ENCODE measurements around the gene GNB1L.
A peak's percentile ranks its signal among the peaks of the same experiment; 100 is the strongest.

GNB1L gene

DNA sequence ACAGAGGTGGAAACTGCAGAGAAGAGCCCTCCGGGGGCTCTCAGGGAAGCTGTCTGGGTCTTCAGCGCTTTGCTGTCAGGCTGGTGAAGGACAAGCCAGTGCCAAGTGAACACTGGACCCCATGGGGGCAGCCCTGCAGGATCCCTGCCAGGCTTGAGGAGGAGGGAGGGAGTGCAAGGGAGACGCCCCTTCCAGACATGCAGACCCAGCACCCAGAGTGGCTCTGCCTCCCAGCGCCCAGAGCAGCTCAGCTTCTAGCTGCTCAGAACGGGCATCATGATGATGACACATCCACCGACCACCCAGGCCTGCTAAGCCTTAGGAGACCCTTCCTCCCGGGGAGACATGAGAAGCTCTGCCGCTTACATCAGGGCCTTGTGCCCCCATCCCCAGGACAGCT, 54.4 kb downstream of the GNB1L start:
- Histone ChIP-seq H3K18ac (ENCODE audit: low read length) (no peak overlapping the region), H3K4me3 (ENCODE audit: low read depth, low read length) (no peak overlapping the region), H3K4ac (ENCODE audit: low read depth, low read length) (no peak overlapping the region), H3K14ac (ENCODE audit: low read length) (no peak overlapping the region), H3K36me3 (ENCODE audit: control insufficient read depth in 1 of 2, insufficient read depth in 2 of 2, low read length in 2 of 2) (peaks cover 3 to 7% of the 10 kb centered on the region in 2 experiments), H4K91ac (ENCODE audit: low read depth, low read length) (no peak overlapping the region), H2BK12ac (ENCODE audit: low read length) (no peak overlapping the region), H3K79me2 (ENCODE audit: control insufficient read depth, insufficient read depth, low read length, poor library complexity) (no peaks in the 10 kb centered on the region), H2BK120ac (ENCODE audit: insufficient read depth, low read length, poor library complexity) (no peak overlapping the region), H3K23ac (ENCODE audit: low read length) (no peak overlapping the region), H3K4me2 (ENCODE audit: low read length) (no peak overlapping the region), H3K27ac (ENCODE audit: low read depth, low read length) (no peak overlapping the region), H3K9ac (ENCODE audit: low read length) (no peak overlapping the region), H4K8ac (ENCODE audit: low read depth, low read length) (no peak overlapping the region), H3K79me1 (ENCODE audit: low read length) (no peaks in the 10 kb centered on the region), H4K12ac (ENCODE audit: low read depth, low read length) (no peak overlapping the region), H2AK5ac (ENCODE audit: low read length) (no peak overlapping the region), H2AFZ (ENCODE audit: insufficient read depth, low read length, poor library complexity) (no peak overlapping the region), H3K27me3 (ENCODE audit: insufficient read depth, low read length) (no peaks in the 10 kb centered on the region), H3K4me1 (ENCODE audit: control insufficient read depth in 1 of 2, insufficient read depth in 2 of 2, low read length in 2 of 2) (no peaks in the 10 kb centered on the region), H3K9me3 (ENCODE audit: insufficient read depth, low read depth, low read length) (peaks cover 2% of the 10 kb centered on the region), H2BK5ac (ENCODE audit: low read depth, low read length, poor library complexity) (no peak overlapping the region)
- no peak for DNase-seq
- no CpG with 5 or more reads among the region's 8 CpGs for WGBS (ENCODE audit: extremely low coverage, insufficient coverage, insufficient read length)

- no peak overlapping the region for H2AFZ ChIP-seq (ENCODE audit: insufficient read depth, low read length, poor library complexity)
- no CpG with 5 or more reads among the region's 35 CpGs for WGBS (ENCODE audit: extremely low coverage, insufficient coverage, insufficient read length)
- no peak overlapping the region for H3K27ac ChIP-seq (ENCODE audit: low read depth, low read length)
Measured at GRCh38 chr22:19799322-19800190, 55.1 kb downstream of the GNB1L start.

GRCh38 chr22:19798891-19799293, 55.8 kb downstream of the GNB1L start:
- no CpG with 5 or more reads among the region's 9 CpGs for WGBS (ENCODE audit: extremely low coverage, insufficient coverage, insufficient read length)
- H3K27me3 ChIP-seq (ENCODE audit: insufficient read depth, low read length) = no peaks in the 10 kb centered on the region

More at GRCh38 chr22:19799322-19800190, 55.1 kb downstream of the GNB1L start:
- H3K4me1 ChIP-seq (ENCODE audit: control insufficient read depth in 1 of 2, insufficient read depth in 2 of 2, low read length in 2 of 2) = no peaks in the 10 kb centered on the region
- no peak overlapping the region for H2BK12ac ChIP-seq (ENCODE audit: low read length)
- no peaks in the 10 kb centered on the region for H3K27me3 ChIP-seq (ENCODE audit: insufficient read depth, low read length)
- H3K23ac ChIP-seq (ENCODE audit: low read length) = no peak overlapping the region
- H3K36me3 ChIP-seq (ENCODE audit: control insufficient read depth in 1 of 2, insufficient read depth in 2 of 2, low read length in 2 of 2) = peaks cover 1 to 7% of the 10 kb centered on the region in 2 experiments
- no peak overlapping the region for H4K91ac ChIP-seq (ENCODE audit: low read depth, low read length)
- H3K79me1 ChIP-seq (ENCODE audit: low read length) = no peaks in the 10 kb centered on the region
- no peak overlapping the region for H4K8ac ChIP-seq (ENCODE audit: low read depth, low read length)
- no peak overlapping the region for H3K4me3 ChIP-seq (ENCODE audit: low read depth, low read length)
- no peak overlapping the region for H3K9ac ChIP-seq (ENCODE audit: low read length)
- no peak overlapping the region for H2BK5ac ChIP-seq (ENCODE audit: low read depth, low read length, poor library complexity)
- H3K14ac ChIP-seq (ENCODE audit: low read length) = no peak overlapping the region
- H3K4ac ChIP-seq (ENCODE audit: low read depth, low read length) = no peak overlapping the region
- H2BK120ac ChIP-seq (ENCODE audit: insufficient read depth, low read length, poor library complexity) = no peak overlapping the region
- H4K12ac ChIP-seq (ENCODE audit: low read depth, low read length) = no peak overlapping the region
- DNase-seq = peak; percentile 94 to 97
- no peak overlapping the region for H3K4me2 ChIP-seq (ENCODE audit: low read length)
- no peaks in the 10 kb centered on the region for H3K79me2 ChIP-seq (ENCODE audit: control insufficient read depth, insufficient read depth, low read length, poor library complexity)
- no peak overlapping the region for H3K18ac ChIP-seq (ENCODE audit: low read length)
- peaks cover 2% of the 10 kb centered on the region for H3K9me3 ChIP-seq (ENCODE audit: insufficient read depth, low read depth, low read length)
- no peak overlapping the region for H2AK5ac ChIP-seq (ENCODE audit: low read length)

GRCh38 chr22:19798003-19798665, 56.5 kb downstream of the GNB1L start:
- Histone ChIP-seq H3K4me1 (ENCODE audit: control insufficient read depth in 1 of 2, insufficient read depth in 2 of 2, low read length in 2 of 2) (no peaks in the 10 kb centered on the region), H3K9me3 (ENCODE audit: insufficient read depth, low read depth, low read length) (no peaks in the 10 kb centered on the region), H4K12ac (ENCODE audit: low read depth, low read length) (no peak overlapping the region), H3K36me3 (ENCODE audit: control insufficient read depth in 1 of 2, insufficient read depth in 2 of 2, low read length in 2 of 2) (peaks cover 1 to 7% of the 10 kb centered on the region in 2 experiments), H4K91ac (ENCODE audit: low read depth, low read length) (no peak overlapping the region), H3K79me1 (ENCODE audit: low read length) (no peaks in the 10 kb centered on the region), H3K14ac (ENCODE audit: low read length) (no peak overlapping the region), H3K4me2 (ENCODE audit: low read length) (no peak overlapping the region), H3K27ac (ENCODE audit: low read depth, low read length) (no peak overlapping the region), H4K8ac (ENCODE audit: low read depth, low read length) (no peak overlapping the region), H3K27me3 (ENCODE audit: insufficient read depth, low read length) (no peaks in the 10 kb centered on the region), H3K79me2 (ENCODE audit: control insufficient read depth, insufficient read depth, low read length, poor library complexity) (no peaks in the 10 kb centered on the region), H3K18ac (ENCODE audit: low read length) (no peak overlapping the region), H2BK5ac (ENCODE audit: low read depth, low read length, poor library complexity) (no peak overlapping the region), H3K4me3 (ENCODE audit: low read depth, low read length) (peak overlapping the region; percentile 27), H2AFZ (ENCODE audit: insufficient read depth, low read length, poor library complexity) (no peak overlapping the region), H3K4ac (ENCODE audit: low read depth, low read length) (no peak overlapping the region), H2AK5ac (ENCODE audit: low read length) (no peak overlapping the region), H3K23ac (ENCODE audit: low read length) (no peak overlapping the region), H2BK120ac (ENCODE audit: insufficient read depth, low read length, poor library complexity) (no peak overlapping the region), H2BK12ac (ENCODE audit: low read length) (no peak overlapping the region), H3K9ac (ENCODE audit: low read length) (no peak overlapping the region)
- WGBS (ENCODE audit: extremely low coverage, insufficient coverage, insufficient read length) = no CpG with 5 or more reads among the region's 19 CpGs
- no peak for DNase-seq

More at GRCh38 chr22:19798891-19799293, 55.8 kb downstream of the GNB1L start:
- no peak overlapping the region for H3K23ac ChIP-seq (ENCODE audit: low read length)
- H3K4me3 ChIP-seq (ENCODE audit: low read depth, low read length) = no peak overlapping the region
- no peak overlapping the region for H2AFZ ChIP-seq (ENCODE audit: insufficient read depth, low read length, poor library complexity)
- H3K14ac ChIP-seq (ENCODE audit: low read length) = no peak overlapping the region
- no peak overlapping the region for H2AK5ac ChIP-seq (ENCODE audit: low read length)
- no peak overlapping the region for H2BK12ac ChIP-seq (ENCODE audit: low read length)
- H3K4ac ChIP-seq (ENCODE audit: low read depth, low read length) = no peak overlapping the region
- H3K27ac ChIP-seq (ENCODE audit: low read depth, low read length) = no peak overlapping the region
- H3K9me3 ChIP-seq (ENCODE audit: insufficient read depth, low read depth, low read length) = peaks cover 1% of the 10 kb centered on the region
- peaks cover 1 to 7% of the 10 kb centered on the region in 2 experiments for H3K36me3 ChIP-seq (ENCODE audit: control insufficient read depth in 1 of 2, insufficient read depth in 2 of 2, low read length in 2 of 2)
- no peak overlapping the region for H4K12ac ChIP-seq (ENCODE audit: low read depth, low read length)
- H2BK5ac ChIP-seq (ENCODE audit: low read depth, low read length, poor library complexity) = no peak overlapping the region
- no peak overlapping the region for H2BK120ac ChIP-seq (ENCODE audit: insufficient read depth, low read length, poor library complexity)
- H3K9ac ChIP-seq (ENCODE audit: low read length) = no peak overlapping the region
- H3K4me2 ChIP-seq (ENCODE audit: low read length) = no peak overlapping the region
- H3K79me1 ChIP-seq (ENCODE audit: low read length) = no peaks in the 10 kb centered on the region
- no peak overlapping the region for H3K18ac ChIP-seq (ENCODE audit: low read length)
- no peaks in the 10 kb centered on the region for H3K79me2 ChIP-seq (ENCODE audit: control insufficient read depth, insufficient read depth, low read length, poor library complexity)
- peak in 1 of 2 donors; percentile 36 for DNase-seq
- H4K8ac ChIP-seq (ENCODE audit: low read depth, low read length) = no peak overlapping the region
- no peaks in the 10 kb centered on the region for H3K4me1 ChIP-seq (ENCODE audit: control insufficient read depth in 1 of 2, insufficient read depth in 2 of 2, low read length in 2 of 2)
- H4K91ac ChIP-seq (ENCODE audit: low read depth, low read length) = no peak overlapping the region

Measured in trophoblast cell (in vitro differentiated cells and primary cell).